HL-60/S4 treated with retinoic acid at 250 ng/mL for 4 days and 3 days (cell line): Measurements from ENCODE around the gene ADM.
"Not testable (repeated sequence)": the region's sequence is repeated elsewhere in the genome, so short reads cannot be mapped to it uniquely, and the experiment has no call there.

Experiments
- in situ Hi-C: fragments of 300-500 bp; cut with MboI; formaldehyde crosslinking; loops from 2 replicates; pipeline ENCODE4 v1.7.0; 2022; ENCODE audit warnings: low sequenced_read_pairs

ADM gene, protein sequence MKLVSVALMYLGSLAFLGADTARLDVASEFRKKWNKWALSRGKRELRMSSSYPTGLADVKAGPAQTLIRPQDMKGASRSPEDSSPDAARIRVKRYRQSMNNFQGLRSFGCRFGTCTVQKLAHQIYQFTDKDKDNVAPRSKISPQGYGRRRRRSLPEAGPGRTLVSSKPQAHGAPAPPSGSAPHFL

DNA sequence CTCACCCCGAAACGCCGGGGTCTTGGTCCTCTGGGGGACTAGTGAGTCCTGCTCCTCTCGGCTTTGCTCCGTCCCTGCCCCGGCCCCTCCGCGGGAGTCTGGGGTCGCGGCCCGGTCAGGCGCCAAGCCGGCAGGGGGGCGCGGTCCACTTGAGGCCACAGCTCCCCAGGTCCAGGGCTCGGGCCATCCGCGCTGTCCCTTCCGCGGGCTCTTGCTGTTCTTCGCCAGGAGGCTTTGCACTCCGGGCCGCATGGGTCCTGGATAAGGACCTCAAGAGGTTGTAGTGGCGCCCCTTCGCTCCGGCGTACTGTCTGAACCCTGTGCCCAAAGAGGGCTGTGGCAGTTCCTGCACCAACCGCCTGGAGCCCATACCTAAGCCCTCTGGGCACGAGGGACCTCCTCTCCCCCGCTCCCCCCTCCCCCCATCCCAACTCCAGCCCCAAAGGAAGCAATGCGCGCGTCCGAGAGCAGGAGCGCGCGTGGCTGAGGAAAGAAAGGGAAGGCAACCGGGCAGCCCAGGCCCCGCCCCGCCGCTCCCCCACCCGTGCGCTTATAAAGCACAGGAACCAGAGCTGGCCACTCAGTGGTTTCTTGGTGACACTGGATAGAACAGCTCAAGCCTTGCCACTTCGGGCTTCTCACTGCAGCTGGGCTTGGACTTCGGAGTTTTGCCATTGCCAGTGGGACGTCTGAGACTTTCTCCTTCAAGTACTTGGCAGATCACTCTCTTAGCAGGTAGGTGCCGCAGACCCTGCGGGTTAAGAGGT, at the start of gene ADM:
Gene ADM (plus strand): TSS at position 579 of the 767 bp plus-strand sequence. CDS start 628 bp downstream, outside the sequence.
- in situ Hi-C loops = no loop called here

DNA sequence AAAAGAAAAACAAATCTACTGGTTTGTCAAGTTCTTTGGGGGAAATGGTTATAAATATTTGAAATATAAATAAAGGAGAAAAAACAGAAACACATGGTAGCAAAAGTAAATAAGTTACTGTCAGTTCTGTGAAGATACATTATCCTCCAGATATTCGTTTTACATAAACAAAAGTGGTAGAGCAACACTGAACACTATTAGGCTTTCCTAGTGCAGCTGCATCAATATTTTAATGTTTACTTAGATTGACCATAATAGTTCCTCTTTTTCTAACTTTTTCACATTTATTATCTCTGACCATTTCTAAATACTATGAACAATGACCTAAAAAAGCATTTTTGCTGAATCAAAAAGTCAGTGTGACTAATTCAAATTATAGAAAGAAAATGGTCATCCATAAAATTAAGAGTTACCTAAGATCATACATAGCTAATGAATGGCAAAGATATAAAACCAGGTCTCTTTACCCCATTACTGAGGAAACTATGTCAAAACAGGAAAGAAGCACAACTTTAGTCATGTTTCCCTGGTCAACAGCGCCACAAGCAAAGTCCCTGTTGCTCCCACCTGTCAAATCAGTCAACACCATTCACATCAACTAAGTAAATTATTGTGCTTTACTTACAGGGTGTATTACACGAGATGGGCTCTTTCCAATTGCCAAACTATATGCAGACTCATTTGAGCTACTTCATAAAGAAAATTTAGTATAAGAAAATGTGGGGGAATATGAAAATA, 49.3 kb upstream of the ADM start:
- in situ Hi-C loops = no loop called here

DNA sequence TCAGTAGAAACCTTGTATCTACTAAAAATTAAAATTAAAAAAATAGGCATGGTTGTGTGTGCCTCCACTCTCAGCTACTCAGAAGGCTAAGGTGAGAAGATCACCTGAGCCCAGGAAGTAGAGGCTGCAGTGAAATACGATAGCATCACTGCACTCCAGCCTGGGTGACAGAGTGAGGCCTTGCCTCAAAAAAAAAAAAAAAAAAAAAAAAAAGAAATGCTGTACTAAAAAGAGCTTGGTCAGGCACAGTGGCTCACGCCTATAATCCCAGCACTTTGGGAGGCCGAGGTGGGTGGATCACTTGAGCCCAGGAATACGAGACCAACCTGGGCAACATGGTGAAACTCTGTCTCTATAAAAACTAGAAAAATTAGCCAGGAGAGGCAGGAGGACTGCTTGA, 47.4 kb upstream of the ADM start:
- in situ Hi-C loops = no loop called here

DNA sequence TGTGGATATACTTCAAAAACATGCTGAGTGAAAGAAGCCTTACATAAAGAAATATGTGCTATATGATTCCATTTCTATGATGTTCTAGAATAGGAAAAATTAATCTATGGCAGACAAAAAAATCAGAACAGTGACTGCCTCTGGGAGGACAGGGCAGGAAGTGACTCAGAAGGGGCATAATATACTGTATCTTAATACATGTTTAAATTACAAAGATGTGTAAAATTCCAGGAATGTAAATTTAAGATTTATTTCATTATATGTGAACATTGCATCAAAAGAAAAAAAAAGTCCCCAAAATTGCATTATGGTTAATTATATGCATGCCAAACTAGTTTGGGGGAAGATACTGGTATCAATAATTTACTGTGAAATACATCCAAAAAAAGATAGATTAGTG, 43.1 kb upstream of the ADM start:
- in situ Hi-C loops = no loop called here

DNA sequence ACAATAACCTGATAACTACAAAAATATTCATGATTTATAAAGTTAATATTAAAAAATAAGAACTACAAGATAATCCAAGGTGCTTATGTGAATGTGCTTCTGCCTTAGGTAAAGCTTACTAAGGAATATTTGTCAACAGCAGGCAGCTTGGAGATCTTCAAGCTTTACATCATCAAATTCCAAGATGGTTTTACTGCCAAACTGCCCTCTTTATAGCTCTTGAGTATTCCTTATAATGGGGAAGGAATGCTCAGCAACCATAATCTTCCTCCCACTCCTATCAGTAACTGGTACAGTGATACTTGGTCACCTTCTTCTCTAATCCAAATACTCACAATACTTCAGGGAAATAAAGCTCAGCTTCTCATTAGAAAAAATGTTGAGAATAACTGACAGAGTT, 40.9 kb upstream of the ADM start:
- in situ Hi-C loops = no loop called here

DNA sequence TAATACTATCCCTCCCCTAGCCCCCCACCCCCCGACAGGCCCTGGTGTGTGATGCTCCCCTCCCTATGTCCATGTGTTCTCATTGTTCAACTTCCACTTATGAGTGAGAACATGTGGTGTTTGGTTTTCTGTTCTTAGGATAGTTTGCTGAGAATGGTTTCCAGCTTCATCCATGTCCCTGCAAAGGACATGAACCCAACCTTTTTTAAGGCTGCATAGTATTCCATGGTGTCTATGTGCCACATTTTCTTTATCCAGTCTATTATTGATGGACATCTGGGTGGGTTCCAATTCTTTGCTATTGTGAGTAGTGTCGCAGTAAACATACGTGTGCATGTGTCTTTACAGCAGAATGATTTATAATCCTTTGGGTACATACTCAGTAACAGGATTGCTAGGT, 40.2 kb upstream of the ADM start:
- in situ Hi-C loops = not testable (repeated sequence)

DNA sequence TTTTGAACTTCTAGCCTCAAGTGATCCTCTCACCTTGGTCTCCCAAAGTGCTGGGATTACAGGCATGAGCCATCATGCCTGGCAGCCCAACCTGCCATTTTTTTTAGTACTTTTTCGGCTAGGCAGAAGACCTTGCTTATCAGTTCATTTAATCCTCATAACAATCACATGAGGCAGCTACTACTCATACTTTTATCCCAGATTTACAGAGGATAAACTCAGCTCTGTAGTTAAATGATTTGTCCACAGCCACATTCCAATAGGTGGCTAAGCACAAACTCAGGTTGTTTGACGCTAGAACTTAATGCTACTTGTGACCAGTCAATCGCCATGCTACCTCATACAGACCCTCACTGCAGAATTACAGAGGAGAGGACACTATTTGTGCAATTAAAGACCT, 38.9 kb upstream of the ADM start:
- in situ Hi-C loops = no loop called here

DNA sequence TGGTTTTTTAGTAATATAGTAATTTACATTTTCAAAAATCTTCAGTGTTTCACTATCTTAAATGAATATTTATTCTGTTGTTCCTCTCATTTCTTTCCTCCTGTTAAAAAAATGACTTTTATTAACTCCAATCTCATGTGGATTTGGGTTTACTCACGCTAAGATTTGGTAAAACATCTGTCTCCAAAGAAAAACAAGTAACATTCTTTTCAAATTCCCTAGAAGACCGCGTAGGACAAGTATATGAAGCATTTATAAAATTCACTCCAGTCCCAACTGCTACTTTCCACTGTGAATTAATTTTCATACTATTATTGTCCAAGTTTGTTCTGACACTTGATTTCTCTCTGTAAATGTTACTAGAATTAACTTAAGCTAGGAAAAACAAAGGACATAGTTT, 37.1 kb upstream of the ADM start:
- in situ Hi-C loops = no loop called here

DNA sequence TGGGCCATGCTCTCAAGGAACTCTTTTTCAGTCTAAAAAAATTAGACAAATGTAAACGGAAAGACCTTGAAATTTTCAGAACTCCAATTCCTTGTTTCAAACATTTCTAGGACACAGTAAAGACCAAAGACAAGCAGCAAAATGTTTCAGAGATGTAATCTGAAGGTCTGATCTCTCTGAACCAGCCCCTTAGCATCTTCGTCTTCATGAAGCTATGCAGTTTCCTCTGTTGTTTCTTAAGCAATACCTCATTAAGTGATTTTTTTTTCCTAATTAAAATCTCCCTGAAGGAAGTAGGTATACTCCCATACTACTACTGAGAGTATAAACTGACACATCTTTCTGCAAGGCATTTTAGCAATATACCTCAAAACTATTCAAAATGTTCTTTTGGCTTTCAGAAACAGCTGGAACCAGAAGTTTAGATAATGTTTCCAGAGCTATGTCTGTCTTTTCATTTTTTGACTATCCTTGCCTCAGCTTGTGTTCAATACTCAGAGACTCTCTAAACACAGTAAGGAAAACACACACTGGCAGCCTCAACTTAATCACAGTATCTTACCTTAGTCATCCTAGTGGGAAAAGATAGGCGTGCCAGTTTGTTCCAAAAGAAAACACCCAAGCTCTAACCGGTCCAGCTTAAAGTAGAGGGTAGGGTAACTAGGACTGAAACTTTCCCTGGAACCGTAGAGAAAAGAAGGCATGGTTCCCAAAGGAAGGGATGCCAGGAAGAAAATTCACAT, 36.0 kb upstream of the ADM start:
- in situ Hi-C loops = no loop called here

DNA sequence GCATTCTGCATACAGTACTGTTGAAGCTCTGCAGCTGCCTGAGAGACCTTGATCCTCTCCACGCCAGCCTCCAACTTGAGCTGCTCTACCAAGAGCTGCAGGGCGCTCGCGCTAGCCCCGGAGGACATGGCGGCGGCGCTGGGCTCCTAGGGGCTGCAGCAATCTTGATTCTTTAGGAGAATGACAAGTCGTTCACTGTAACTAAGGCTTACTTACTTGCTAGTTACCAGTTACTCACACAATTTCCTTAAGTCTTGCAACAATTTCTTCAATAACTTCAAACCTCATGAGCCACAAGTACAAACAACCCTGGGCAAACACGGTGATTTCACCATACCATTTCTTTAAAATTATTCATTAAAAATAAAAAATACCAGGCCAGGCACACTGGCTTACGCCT, 32.7 kb upstream of the ADM start:
- in situ Hi-C loops = no loop called here

DNA sequence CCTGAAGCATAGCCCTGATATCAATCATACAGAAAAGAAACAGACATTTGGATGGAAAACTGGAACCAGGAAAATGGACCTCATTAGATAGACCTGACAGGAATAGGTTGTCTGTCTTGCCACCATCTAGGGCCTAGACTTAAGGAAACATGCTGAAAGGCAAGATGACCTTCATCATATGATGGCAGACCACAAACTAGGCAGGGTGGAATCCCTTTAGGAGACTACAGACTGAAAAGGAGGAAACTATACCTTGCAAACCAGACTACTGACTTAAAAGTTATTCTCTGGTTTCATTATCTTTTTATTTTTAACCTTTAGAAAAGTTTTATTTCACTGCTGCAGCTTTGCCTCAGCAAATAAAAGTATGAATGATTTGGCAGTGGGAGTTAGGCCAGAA, 31.1 kb upstream of the ADM start:
- in situ Hi-C loops = no loop called here

DNA sequence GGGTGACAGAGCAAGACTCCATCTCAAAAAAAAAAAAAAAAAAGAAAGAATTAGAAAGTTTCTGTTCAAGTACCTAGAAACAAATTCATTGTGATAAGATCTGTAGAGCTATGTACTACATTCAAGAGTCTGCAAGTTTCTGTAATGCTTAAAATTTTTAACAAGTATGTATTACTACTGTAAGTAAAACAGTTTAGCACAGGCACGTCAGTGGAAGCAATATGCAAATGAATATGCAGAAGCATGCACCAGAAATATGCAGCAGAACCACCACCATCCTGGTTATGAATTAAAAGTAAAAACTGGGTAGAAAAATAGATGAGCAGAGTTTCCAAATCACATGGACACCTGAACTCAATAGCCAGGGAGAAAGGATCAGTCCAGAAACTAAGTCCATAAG, 30.1 kb upstream of the ADM start:
- in situ Hi-C loops = no loop called here

DNA sequence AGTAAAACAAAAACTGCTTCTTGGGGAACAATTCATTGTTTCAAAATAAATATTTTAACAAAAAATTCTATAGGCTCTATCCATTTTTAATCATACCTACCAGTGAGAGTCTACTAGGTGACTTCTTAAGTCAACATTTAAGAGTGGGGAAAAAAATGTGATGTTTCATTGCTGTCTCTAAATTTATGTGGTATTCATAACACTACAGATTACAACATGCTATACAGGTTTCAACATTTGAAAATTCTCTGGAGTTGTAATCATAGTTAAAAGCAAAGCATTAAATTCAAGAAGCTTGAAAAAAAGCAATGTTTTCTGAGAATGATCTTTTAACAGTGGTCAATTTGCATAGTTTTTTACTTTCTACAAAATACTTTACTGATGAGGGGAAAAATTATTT, 29.2 kb upstream of the ADM start:
- in situ Hi-C loops = no loop called here

DNA sequence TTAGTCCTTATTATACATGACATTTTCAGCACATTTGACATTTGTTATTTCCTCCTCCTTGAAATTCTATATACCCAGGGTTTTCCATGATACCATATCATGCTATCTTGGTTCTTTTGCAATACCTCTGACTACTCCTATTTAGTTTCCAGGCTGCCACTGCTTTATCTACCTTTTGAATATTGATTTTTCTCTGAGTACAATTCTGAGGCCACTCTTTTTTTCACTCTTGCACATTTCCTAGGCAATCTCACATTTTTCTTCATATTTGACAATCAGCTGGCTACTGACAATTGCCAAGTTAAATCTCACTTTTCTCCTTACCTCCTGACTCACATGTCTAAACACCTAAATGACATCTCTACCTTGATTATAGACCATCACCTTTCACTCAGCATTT, 22.8 kb upstream of the ADM start:
- in situ Hi-C loops = no loop called here

DNA sequence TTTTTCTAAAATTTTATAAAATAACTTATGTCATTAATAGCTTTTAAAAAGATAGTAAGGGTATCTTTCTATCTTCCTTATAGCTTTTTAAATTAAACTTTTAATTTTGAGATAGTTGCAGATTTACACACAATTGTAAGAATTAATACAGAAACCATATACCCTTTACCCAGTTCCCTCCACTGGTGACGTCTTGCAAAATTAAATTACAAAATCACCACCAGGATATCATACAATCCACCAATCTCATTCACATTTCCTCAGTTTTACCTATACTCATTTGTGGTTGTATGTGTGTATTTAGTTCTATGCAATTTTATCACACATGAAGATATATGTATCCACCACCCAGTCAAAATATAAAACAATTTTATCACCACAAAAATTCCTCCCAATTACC, 20.9 kb upstream of the ADM start:
- in situ Hi-C loops = no loop called here

DNA sequence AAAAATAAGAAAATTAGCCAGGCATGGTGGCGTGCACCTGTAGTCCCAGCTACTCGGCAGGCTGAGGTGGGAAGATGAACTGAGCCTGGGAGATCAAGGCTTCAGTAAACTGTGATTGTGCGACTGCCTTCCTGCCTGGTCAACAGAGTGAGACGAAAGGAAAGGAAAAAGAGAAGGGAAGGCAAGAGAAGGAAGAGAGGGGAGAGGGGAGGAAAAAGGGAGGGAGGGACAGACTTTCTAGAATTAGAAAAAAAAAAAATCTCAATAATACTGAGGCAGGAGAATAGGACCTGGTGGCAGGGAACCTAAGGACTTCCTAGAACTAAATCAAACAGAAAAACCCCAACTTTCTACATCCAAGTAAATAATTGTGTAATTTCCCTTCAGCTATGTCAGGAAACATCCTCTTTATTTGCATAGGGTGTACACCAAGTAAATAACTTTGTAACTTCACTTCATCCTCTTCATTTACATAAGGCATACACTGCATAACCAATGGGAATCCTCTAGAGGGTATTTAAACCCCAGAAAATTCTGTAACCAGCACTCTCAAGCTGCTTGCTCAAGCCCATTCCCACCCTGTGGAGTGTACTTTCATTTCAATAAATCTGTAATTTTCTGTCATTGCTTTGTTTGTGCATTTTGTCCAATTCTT, 19.6 kb upstream of the ADM start:
- in situ Hi-C loops = no loop called here

DNA sequence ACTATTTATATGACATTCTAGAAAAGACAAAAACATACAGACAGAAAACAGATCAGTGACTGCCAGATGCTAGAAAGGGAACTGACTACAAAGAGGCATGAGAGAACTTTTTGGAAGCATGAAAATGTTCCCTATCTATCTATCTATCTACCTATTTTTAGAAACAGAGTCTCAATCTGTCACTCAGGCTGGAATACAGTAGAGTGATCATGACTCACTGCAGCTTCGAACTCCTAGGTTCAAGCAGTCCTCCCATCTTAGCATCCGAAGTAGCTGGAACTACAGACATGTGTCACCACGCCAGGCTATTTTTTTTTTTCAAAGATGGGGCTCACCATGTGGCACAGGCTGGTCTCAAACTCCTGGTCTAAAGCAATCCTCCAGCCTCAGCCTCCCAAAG, 17.7 kb upstream of the ADM start:
- in situ Hi-C loops = no loop called here

DNA sequence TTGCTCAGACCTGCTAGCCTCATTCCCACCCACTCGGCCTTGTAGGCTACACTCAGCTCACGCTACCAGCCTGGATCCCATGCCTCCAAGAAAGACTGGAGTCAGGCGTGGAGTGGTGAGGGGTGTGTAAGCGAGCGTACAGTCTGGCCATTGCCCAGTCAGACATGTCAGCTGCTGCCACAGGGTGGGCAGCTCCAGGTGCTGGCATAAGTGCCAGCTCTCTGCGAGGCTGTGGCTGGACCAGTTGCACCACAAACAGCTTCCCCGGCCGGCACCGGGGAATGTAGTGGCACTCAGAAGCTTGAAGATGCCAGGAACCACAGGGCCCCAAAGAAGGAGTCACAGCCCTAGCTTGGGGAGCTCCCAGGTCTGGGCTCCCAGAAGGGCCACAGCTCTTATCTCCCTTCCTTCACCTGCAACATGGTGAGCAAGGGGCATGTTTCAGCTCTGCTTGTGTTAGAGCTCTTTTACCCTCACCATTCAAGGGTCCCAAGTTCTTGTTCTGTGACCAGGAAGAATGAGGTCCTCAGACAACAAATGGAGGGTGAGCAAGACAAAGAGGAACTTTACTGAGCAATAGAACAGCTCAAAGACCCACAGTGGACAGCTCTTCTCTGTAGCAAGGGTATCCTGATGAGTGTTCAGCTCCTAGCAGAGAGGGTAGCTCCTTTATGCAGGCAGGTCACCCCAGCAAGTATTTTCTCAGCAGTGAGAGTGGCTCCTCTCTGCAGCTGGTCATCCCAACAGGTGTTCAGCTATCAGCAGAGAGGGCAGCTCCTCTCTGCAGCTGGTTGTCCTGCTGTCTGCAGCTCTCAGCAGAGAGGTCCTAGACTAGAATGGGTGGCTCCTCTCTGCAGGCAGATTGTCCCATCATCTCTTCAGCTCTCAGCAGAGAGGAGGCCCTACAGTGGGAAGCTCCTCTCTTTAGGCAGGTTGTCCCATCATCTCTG, 16.8 kb upstream of the ADM start:
- in situ Hi-C loops = no loop called here

DNA sequence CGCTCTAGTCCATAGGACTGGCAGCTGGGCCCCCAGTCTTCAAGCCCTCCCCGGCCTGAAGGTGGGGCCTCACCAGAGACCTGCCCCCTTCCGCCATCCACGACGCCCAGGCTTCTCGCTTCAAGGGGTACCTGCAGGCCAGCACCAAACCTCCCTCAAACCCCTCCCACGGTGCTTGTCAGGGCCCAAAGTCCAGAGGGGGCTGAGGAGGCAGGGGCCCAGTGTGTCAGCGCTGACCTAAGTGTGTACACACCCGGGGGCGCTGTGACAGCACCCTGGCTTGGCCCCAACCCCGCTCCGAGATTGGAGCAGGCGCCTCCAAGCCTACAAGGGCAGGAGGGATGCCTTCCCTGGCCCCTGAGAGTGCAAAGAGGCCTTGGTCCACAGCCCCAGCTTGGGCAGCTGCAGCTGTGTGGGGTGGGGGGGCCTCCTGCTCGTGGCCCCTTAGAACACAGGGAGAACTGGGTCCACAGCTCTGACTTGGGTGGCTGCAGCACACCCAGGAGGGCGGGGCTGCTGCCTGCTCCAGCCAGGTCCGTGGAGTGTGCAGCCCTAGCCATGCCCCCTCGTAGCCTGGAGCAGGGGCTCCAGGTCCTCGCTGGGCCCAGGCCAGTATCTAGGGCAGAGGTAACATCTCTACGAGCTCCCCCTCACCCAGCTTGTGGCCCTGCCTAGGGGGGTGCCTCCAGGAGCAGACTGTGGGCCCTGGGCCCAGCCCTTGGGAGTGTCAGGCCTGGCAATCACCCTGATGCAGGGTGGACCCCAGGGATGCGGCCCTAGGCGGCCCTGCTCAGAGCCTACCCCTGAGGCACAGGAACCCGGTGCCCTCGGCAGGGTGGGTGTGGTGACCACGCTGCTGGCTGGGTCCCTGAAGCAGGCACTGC, 15.8 kb upstream of the ADM start:
- in situ Hi-C loops = no loop called here
